GM12873 (cell line): ENCODE measurements around the gene FBXL17.

Experiments
- TF ChIP-seq, protein P1 (sequence below): IDR thresholded peaks from 2 replicates; pipeline ENCODE4 v1.5.1; 2012; ENCODE audit warnings: low read depth, mild to moderate bottlenecking, moderate library complexity, low read length, control low read depth; ENCODE audit not compliant: insufficient read depth; ENCODE audit errors: missing control alignments

FBXL17 gene

DNA sequence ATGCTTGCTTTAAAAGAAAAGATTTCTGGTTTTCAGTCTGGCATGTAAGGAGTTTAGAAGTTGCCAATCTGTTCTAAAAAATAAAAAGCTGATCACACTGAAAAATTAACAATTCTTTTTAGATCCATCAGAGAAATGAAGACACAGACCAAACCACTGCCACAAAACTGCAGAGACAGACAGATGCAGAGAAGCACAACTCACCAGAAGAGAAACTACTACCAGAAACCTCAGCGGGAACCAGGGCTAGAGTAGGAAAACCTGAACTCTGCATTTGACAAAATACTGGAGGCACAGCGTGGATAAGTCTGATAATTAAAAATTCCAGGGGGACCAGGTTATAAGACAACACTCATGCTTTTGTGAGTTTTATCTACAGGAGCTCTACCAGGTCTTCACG, 28.8 kb downstream of the FBXL17 start:
- TF ChIP-seq, protein P1, sequence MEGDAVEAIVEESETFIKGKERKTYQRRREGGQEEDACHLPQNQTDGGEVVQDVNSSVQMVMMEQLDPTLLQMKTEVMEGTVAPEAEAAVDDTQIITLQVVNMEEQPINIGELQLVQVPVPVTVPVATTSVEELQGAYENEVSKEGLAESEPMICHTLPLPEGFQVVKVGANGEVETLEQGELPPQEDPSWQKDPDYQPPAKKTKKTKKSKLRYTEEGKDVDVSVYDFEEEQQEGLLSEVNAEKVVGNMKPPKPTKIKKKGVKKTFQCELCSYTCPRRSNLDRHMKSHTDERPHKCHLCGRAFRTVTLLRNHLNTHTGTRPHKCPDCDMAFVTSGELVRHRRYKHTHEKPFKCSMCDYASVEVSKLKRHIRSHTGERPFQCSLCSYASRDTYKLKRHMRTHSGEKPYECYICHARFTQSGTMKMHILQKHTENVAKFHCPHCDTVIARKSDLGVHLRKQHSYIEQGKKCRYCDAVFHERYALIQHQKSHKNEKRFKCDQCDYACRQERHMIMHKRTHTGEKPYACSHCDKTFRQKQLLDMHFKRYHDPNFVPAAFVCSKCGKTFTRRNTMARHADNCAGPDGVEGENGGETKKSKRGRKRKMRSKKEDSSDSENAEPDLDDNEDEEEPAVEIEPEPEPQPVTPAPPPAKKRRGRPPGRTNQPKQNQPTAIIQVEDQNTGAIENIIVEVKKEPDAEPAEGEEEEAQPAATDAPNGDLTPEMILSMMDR, result no peak

DNA sequence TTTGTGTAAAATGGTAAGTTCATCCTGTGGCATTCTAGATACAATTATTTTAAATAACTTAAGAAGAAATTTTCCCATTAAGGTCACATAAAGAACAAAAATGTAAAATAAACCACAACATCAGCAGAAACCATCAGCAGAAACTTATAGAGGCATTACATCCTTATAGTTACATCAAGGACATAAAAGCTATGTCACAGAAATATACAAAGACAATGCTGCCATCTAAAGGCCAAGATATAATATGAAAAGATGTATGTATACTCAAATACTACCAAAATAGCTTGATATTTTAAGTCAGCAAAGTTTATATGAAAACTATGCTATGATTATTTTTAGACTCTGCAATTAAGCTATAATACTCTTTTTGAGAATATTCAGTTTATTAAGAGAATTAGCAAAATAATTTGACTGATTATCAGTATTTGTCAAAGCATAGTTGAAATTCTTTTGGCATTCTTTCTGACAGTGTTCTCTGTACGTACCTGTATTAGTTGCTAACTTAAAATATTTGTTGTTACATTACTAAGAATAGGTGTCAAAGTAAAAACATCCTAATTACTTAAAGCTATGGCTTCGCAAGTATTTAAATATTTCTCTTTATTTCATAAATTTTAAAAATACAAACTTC, 36.2 kb downstream of the FBXL17 start:
- TF ChIP-seq, protein P1, result peak; percentile 28

DNA sequence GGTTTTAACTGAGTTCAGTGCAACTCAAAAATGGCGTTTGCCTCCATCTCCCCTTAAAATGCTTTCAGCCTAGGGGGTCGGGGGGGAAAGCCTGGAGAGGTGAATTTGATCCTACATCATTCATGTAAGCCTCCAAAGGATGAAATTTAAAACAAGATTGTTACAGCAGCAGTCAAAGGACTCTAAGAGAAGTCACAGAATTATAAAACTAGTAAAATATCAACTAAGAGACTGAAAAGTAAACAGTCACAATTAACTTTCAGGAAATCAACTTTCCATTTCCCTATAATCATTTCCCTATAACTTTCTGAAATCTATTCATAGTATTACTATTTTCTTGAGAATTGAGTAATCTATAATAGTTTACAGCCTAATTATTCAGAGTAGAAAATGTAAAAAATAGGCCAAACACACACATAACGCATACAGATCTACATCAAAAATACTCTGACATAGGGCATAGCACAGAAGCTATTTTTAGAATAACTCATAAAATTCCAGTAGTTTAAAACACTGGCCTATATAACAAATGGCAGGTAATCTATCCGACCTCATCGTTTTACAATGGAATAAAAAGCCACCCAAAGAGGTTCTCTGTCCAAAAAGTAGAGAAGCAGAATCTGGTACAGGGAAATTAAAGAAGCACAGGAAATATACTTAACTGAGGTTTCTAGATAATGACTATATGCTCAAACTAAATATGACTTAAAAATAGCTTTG, 37.6 kb downstream of the FBXL17 start:
- TF ChIP-seq, protein P1, result no peak

DNA sequence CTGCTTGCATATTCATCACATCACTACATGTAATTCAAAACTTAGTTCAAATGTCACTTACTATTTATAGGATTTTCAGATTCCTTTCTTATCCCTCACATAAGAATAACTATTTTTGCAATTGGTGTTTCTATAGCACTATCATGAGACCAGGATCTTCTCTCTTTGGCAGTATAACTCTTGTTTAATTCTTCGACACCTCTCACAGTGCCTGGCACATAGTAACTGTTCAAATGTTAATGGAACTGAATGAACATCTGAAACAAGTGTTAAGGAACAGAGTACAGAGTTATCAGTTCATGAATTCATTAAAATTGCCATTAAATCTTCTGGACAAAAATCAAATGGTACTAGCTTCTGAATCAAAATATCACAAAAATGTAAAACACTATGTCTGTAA, 40.0 kb downstream of the FBXL17 start:
- TF ChIP-seq, protein P1, result no peak

- TF ChIP-seq, protein P1, result no peak
Observed at GRCh38 chr5:108340131-108340530, 41.8 kb downstream of the FBXL17 start.

GRCh38 chr5:108339220-108339619, 42.7 kb downstream of the FBXL17 start:
- TF ChIP-seq, protein P1, result no peak

DNA sequence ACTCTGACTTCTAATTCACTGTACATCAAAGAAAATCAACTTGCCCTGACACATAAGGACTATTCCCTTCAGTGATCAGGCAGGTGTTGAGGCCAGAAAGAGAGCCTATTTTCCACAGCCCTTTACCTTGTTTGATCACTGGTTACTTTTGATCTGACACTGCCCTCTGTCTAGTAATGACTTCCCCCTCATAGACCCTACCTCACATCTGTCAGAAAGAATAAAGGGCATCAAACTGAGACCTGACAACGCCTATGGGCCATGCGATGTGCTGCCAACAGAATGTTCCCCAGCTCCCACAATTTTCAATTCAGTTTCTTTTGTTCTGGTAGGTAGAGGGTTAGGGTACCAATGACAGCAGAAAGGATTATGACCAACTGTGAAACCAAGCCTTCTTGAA, 47.7 kb downstream of the FBXL17 start:
- TF ChIP-seq, protein P1, result no peak
